Measurements from ENCODE around the gene ITPK1. TPM values are rescaled to one million over a fixed set of nuclear protein-coding genes. Genes with fewer than 3 reads are reported as not detected.
"Not testable (repeated sequence)": the region's sequence is repeated elsewhere in the genome, so short reads cannot be mapped to it uniquely, and the experiment has no call there.

ITPK1 gene
- polyA plus RNA-seq, 4 donors, result 30.4 to 34.3 (median 31.7) TPM

DNA sequence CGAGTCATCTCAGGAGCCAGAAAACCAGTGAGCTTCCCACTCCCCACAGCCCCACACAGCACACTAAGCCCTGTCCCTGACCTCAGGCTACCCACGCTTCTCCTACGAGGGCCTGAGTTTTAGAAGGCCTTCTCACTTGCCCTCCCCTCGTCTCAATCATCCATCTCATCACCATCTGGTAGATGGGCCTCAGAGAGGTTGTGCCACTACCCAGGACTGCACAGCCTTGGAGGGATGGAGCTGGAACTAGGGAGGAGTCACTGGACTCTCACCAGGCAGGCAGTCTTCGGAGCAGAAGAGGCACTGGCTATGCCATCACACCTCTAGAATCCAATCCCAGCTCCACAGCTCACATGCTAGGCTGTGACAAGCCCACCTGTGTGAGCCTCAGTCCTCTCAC, 52.3 kb downstream of the ITPK1 start:
- no peak for DNase-seq (ENCODE audit: low read depth in 4 of 4, low spot score in 3 of 4)

- no peak for DNase-seq (ENCODE audit: low read depth in 4 of 4, low spot score in 3 of 4)
These were observed 52.8 kb downstream of the ITPK1 start for GRCh38 chr14:93062890-93063289.

DNA sequence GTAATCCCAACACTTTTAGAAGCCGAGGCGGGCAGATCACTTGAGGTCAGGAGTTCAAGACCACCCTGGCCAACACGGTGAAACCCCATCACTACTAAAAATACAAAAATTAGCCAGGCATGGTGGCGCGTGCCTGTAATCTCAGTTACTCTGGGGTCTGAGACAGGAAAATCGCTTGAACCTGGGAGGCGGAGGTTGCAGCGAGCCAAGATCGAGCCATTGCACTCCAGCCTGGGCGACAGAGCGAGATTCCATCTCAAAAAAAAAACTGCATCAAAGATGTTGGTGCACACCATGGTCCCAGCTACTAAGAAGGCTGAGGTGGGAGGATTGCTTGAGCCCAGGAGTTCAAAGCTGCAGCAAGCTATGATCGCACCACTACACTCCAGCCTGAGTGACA, 53.7 kb downstream of the ITPK1 start:
- not testable (repeated sequence) for DNase-seq (ENCODE audit: low read depth in 4 of 4, low spot score in 3 of 4)

- no peak for DNase-seq (ENCODE audit: low read depth in 4 of 4, low spot score in 3 of 4)
These were observed 54.2 kb downstream of the ITPK1 start for GRCh38 chr14:93061380-93062012.

DNA sequence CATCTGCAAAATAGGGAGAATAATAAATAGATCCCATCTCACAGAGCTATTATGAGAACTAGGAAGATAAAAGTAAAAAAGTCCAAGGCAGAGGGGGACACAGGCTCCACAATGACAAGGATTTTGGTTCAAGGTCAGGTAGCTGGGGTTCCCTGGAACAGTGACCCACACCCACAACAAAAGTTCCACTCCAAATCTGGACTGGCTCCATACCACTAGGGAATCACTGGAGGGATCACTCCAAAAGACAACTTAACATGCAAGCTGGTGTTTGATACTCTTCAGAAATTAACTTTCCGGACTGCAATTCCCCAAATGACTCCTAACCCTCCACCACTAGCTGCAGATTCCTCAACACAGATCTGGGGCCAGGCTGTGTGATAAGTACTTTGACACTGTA, 54.9 kb downstream of the ITPK1 start:
- DNase-seq (ENCODE audit: low read depth in 4 of 4, low spot score in 3 of 4), result no peak

DNA sequence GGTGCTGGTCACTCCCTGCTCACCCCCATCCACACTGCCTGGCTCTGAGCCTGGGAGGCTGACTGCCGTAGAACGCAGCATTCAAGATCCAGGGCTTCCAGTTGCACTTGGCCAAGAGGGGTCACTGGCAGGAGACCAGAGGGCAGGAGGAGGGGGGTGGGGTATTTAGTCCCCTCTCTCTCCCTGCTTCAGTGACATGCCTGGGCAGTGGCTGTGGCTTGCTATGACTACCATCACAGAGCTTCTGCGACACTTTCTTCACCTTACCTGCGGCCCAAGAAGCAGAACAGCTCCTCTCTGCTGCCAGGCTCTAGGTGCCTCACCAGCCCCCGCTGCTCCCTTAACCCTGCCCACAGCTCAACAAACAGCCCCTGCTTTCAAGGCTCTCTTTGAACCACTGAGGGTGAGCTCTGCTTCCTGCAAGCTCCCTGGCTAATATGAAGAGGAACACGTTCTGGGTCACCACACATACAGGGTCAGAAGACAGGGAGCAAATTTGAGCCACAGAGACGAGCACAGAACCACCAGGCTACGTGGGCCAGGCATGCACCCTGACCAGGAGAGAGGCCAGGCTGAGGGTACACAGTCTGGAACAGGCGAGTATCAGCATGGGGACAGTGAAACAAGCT, 55.7 kb downstream of the ITPK1 start:
- no peak for DNase-seq (ENCODE audit: low read depth in 4 of 4, low spot score in 3 of 4)

GRCh38 chr14:93059260-93059659, 56.5 kb downstream of the ITPK1 start:
- no peak for DNase-seq (ENCODE audit: low read depth in 4 of 4, low spot score in 3 of 4)

GRCh38 chr14:93057586-93058280, 58.0 kb downstream of the ITPK1 start:
- DNase-seq (ENCODE audit: low read depth in 4 of 4, low spot score in 3 of 4), result no peak

GRCh38 chr14:93056840-93057585, 58.7 kb downstream of the ITPK1 start:
- no peak for DNase-seq (ENCODE audit: low read depth in 4 of 4, low spot score in 3 of 4)

DNA sequence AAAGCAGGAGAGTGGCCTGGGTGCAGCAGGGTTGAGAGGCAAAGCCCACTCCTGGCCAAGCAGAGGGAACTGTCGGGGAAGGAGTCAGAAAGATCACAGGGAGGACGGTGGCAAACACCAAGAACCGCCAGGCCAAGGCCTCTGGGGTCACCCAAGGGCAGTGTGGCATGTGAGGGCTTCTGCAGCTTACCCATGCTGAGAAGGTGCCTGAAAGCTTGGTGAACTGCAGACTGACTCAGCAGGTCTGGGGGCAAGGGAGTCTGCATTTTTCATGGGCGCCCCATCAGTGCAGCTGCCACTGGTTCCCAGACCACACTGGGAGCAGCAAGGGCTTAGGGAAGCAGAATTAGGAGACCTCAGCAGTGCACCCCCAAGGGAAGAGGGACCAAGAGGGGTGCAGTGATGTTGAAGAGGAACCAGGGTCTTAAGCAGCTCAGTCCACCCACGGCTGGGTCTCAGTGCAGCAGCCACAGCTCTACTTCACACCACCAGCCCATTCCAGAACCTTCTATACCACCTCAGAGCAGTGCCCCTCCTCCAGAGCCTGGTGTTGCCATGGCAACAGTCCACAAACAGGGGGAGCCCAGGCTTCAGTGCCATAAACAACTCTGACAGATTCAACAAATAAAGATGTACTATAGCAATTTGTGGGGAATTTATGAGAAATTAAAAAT, 59.4 kb downstream of the ITPK1 start:
- DNase-seq (ENCODE audit: low read depth in 4 of 4, low spot score in 3 of 4), result no peak

GRCh38 chr14:93055651-93056115, 60.0 kb downstream of the ITPK1 start:
- DNase-seq (ENCODE audit: low read depth in 4 of 4, low spot score in 3 of 4), result no peak

DNA sequence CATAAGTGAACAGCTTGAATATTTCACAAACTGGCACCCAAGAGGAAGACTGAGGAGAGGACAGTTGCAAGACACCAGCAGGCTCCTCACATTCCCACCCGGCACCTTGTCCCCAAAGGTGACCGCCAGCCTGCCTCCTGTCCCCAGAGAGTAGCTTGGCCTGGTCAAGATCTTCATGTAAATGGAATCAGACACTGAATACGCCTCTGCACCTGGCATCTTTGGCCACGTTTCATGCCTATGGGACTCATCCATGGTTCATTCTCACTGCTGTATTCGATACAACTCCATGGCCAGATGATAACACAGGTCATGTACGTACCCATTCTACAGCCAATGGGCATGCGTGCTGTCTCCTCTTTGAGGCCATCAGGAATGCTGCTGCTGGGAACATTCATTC, 60.8 kb downstream of the ITPK1 start:
- no peak for DNase-seq (ENCODE audit: low read depth in 4 of 4, low spot score in 3 of 4)

GRCh38 chr14:93054006-93054405, 61.7 kb downstream of the ITPK1 start:
- no peak for DNase-seq (ENCODE audit: low read depth in 4 of 4, low spot score in 3 of 4)

DNA sequence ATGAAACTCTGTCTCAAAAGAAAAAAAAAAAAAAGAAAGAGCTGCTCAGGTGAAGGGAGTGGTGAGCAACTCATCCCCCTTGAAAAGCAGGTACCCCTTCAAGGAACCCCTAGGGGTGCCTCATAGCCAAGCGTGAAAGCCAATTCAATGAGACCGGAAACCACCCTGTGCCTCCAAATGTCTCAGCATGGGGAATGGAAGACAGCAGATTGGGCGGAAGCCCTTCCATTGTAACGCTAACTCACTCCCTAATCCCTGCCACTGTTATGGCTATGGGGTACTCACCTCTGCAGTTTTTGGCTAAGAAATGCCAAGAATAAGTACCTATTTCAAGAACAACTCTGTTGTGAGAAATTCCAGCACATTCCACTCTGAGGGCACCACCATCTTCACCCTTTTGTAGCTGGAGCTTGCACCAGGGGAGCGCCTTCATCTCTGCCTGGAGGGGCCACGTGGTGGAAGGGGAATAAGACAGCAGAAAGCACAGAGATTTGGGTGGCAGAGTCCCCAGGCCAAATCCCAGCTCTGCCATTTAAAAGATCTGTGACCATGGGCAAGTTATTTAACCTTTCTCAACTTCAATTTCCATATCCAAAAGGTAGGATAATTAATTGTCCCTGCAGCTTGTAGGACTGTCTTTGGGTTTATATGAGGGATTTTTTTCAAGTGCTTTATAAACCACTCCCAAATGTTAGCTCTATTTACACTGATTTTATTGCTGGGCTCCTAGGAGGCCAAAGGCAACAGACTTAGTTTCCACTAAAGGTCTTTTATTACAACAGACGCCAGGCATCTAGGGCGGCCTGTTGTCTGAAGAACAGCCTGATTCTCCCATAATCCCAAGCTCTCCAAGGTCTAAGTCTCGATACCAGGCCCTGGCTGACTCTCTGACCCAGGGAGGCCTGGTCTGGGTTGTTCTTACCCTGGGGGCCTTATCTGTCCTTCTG, 63.9 kb downstream of the ITPK1 start:
- DNase-seq (ENCODE audit: low read depth in 4 of 4, low spot score in 3 of 4), result no peak

DNA sequence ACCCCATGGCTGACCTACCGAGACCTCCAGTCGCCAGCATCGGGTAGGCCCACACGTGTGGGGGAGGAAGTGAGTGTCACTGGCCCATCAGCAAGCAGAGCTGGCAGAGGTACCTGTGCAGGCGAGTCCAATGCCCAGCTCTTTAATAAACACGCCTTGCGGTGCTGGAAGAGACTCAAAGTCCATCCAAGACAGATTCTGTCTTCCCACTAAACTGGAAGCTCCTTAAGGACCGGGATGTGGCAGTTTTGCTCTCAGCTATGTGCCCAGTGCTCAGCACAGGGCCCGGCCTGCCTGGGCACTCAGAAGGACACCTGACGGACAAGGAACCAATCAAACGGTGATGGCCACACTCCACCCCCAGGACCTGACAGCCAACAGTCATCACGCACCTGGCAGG, 65.0 kb downstream of the ITPK1 start:
- no peak for DNase-seq (ENCODE audit: low read depth in 4 of 4, low spot score in 3 of 4)

DNA sequence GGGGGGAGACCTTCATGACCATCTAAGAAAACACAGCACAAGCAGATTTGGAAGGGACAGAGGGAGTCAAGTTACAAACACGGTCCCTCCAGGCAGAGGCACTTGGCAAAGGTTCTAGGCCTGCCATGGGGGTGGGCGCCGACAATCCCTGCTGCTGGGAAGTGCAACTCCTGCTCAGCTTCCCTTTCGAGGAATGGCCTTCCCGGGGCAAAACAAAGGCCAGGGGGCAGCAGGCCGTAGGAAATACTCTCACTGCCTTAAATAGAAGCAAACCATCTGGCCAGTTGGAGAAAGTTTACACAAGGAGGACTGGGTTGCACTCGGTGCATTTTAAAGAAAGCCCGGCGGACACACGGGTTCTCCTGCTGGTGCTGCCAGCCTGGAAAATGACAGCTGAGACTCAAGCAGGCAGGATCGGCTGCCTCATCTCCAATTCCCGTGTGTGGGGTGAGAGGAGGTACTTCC, 65.8 kb downstream of the ITPK1 start:
- DNase-seq (ENCODE audit: low read depth in 4 of 4, low spot score in 3 of 4), result no peak

DNA sequence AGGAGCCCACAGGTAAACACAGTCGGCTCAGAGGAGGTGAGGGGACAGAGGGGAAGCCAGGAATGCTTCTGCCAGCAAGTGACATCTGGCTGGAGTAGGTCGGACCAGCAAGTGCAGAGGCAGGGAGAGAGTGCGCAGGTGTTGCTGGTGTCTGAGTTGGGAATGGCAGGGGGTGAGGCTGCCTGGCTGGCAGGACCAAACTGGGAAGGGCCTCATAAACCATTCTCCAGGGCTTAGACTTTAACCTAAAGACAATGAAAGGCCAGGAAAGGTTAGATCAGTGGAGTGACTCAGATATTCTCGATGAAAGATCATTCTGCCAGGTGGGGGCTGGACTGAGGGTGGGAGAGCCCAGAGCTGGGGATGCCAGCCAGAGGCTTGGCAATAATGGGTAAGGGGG, 66.4 kb downstream of the ITPK1 start:
- DNase-seq (ENCODE audit: low read depth in 4 of 4, low spot score in 3 of 4), result no peak

- DNase-seq (ENCODE audit: low read depth in 4 of 4, low spot score in 3 of 4), result no peak
These were observed 66.9 kb downstream of the ITPK1 start for GRCh38 chr14:93048843-93049242.

- no peak for DNase-seq (ENCODE audit: low read depth in 4 of 4, low spot score in 3 of 4)
These were observed 68.1 kb downstream of the ITPK1 start for GRCh38 chr14:93047661-93048060.

Measured in right renal pelvis (tissue), 4 donors.